ENCODE data around the gene CAMTA2. TPM values are rescaled to one million over a fixed set of nuclear protein-coding genes. Genes with fewer than 3 reads are reported as not detected.
"Not testable (repeated sequence)": the region's sequence is repeated elsewhere in the genome, so short reads cannot be mapped to it uniquely, and the experiment has no call there.

Gene CAMTA2
- polyA plus RNA-seq: 10 to 100 TPM in 2 of 3 donors, 1 to 10 TPM in 1; 2.5 to 22.9 (median 12.0) TPM

GRCh38 chr17:4986951-4987766, at the start of gene CAMTA2:
Gene CAMTA2, minus strand, starts transcription at chr17:4987675. Its CDS starts 1,453 bp downstream, at chr17:4986222.
- no peaks in the 10 kb centered on the region for H3K9me3 Mint-ChIP-seq
- H3K36me3 Mint-ChIP-seq: peaks cover 0 to 13% (median 0%) of the 10 kb centered on the region in 3 donors
- peaks cover 0 to 2% (median 0%) of the 10 kb centered on the region in 3 donors for H3K27me3 Mint-ChIP-seq (ENCODE audit: low read depth in 3 of 3)
- H3K4me3 Mint-ChIP-seq: peak within 1 kb of the TSS; percentile 91 to 95 (median 94)
- peak within 1 kb of the TSS; percentile 86 to 95 (median 94) for H3K27ac Mint-ChIP-seq
- H3K4me1 Mint-ChIP-seq: peaks cover 37% of the 10 kb centered on the region in 2 donors
- DNase-seq: peak; percentile 85 to 88 (median 86)

GRCh38 chr17:5035315-5035714, 47.8 kb upstream of the CAMTA2 start, which contains the start of gene SLC52A1:
Gene SLC52A1, minus strand, starts transcription at chr17:5035426. Its CDS starts 820 bp downstream, at chr17:5034606.
- peaks cover 5 to 7% (median 7%) of the 10 kb centered on the region in 3 donors for H3K27me3 Mint-ChIP-seq (ENCODE audit: low read depth in 3 of 3)
- H3K27ac Mint-ChIP-seq: no peak within 1 kb of the TSS
- no peaks in the 10 kb centered on the region for H3K36me3 Mint-ChIP-seq
- no peak within 1 kb of the TSS for H3K4me3 Mint-ChIP-seq
- no peaks in the 10 kb centered on the region for H3K9me3 Mint-ChIP-seq
- DNase-seq: no peak
- H3K4me1 Mint-ChIP-seq: peaks cover 11 to 14% of the 10 kb centered on the region in 2 donors

- Mint-ChIP-seq H3K36me3 (no peaks in the 10 kb centered on the region), H3K9me3 (no peaks in the 10 kb centered on the region), H3K27me3 (ENCODE audit: low read depth in 3 of 3) (peaks cover 5 to 7% (median 6%) of the 10 kb centered on the region in 3 donors), H3K27ac (no peak overlapping the region), H3K4me1 (peaks cover 11 to 14% of the 10 kb centered on the region in 2 donors), H3K4me3 (no peak overlapping the region)
- no peak for DNase-seq
These were observed 47.2 kb upstream of the CAMTA2 start for GRCh38 chr17:5034651-5035050.

GRCh38 chr17:5034063-5034462, 46.6 kb upstream of the CAMTA2 start:
- peaks cover 5 to 7% (median 5%) of the 10 kb centered on the region in 3 donors for H3K27me3 Mint-ChIP-seq (ENCODE audit: low read depth in 3 of 3)
- H3K4me3 Mint-ChIP-seq: no peak overlapping the region
- no peaks in the 10 kb centered on the region for H3K36me3 Mint-ChIP-seq
- no peak overlapping the region for H3K27ac Mint-ChIP-seq
- no peak for DNase-seq
- no peaks in the 10 kb centered on the region for H3K9me3 Mint-ChIP-seq
- peaks cover 11 to 14% of the 10 kb centered on the region in 2 donors for H3K4me1 Mint-ChIP-seq

GRCh38 chr17:5033352-5034015, 46.0 kb upstream of the CAMTA2 start:
- Mint-ChIP-seq H3K36me3 (no peaks in the 10 kb centered on the region), H3K4me3 (no peak overlapping the region)

GRCh38 chr17:5032865-5033264, 45.4 kb upstream of the CAMTA2 start:
- peaks cover 11 to 14% of the 10 kb centered on the region in 2 donors for H3K4me1 Mint-ChIP-seq
- H3K9me3 Mint-ChIP-seq: no peaks in the 10 kb centered on the region
- no peaks in the 10 kb centered on the region for H3K36me3 Mint-ChIP-seq
- H3K27me3 Mint-ChIP-seq (ENCODE audit: low read depth in 3 of 3): peaks cover 5 to 7% (median 5%) of the 10 kb centered on the region in 3 donors
- H3K27ac Mint-ChIP-seq: no peak overlapping the region
- DNase-seq: no peak
- no peak overlapping the region for H3K4me3 Mint-ChIP-seq

More at GRCh38 chr17:5033352-5034015, 46.0 kb upstream of the CAMTA2 start:
- Mint-ChIP-seq H3K4me1 (peaks cover 11 to 14% of the 10 kb centered on the region in 2 donors), H3K27me3 (ENCODE audit: low read depth in 3 of 3) (peaks cover 5 to 7% (median 5%) of the 10 kb centered on the region in 3 donors), H3K27ac (no peak overlapping the region), H3K9me3 (no peaks in the 10 kb centered on the region)
- DNase-seq: no peak

GRCh38 chr17:5031365-5032082, 44.0 kb upstream of the CAMTA2 start:
- Mint-ChIP-seq H3K27me3 (ENCODE audit: low read depth in 3 of 3) (peaks cover 5 to 7% (median 5%) of the 10 kb centered on the region in 3 donors), H3K9me3 (no peaks in the 10 kb centered on the region)
- DNase-seq: peak; percentile 75 to 82 (median 79)

GRCh38 chr17:5030168-5030567, 42.7 kb upstream of the CAMTA2 start:
- H3K4me1 Mint-ChIP-seq: peaks cover 11 to 14% of the 10 kb centered on the region in 2 donors
- not testable (repeated sequence) for DNase-seq; H3K4me3 Mint-ChIP-seq; H3K9me3 Mint-ChIP-seq; H3K36me3 Mint-ChIP-seq; H3K27me3 Mint-ChIP-seq (ENCODE audit: low read depth in 3 of 3)
- peak overlapping the region in 1 of 6 donors; percentile 63 for H3K27ac Mint-ChIP-seq

More at GRCh38 chr17:5031365-5032082, 44.0 kb upstream of the CAMTA2 start:
- no peaks in the 10 kb centered on the region for H3K36me3 Mint-ChIP-seq
- peak overlapping the region; percentile 68 to 88 (median 82) for H3K27ac Mint-ChIP-seq
- H3K4me1 Mint-ChIP-seq: peaks cover 11 to 14% of the 10 kb centered on the region in 2 donors
- H3K4me3 Mint-ChIP-seq: peak overlapping the region; percentile 82 to 85 (median 84)

- H3K9me3 Mint-ChIP-seq: no peaks in the 10 kb centered on the region
- peaks cover 11 to 14% of the 10 kb centered on the region in 2 donors for H3K4me1 Mint-ChIP-seq
- no peak overlapping the region for H3K27ac Mint-ChIP-seq
- H3K27me3 Mint-ChIP-seq (ENCODE audit: low read depth in 3 of 3): peaks cover 0 to 3% (median 2%) of the 10 kb centered on the region in 3 donors
- no peak for DNase-seq
- peaks cover 0 to 4% (median 3%) of the 10 kb centered on the region in 3 donors for H3K36me3 Mint-ChIP-seq
- no peak overlapping the region for H3K4me3 Mint-ChIP-seq
These were observed 40.4 kb upstream of the CAMTA2 start for GRCh38 chr17:5027916-5028315.

GRCh38 chr17:5027299-5027698, 39.8 kb upstream of the CAMTA2 start:
- Mint-ChIP-seq H3K4me3 (no peak overlapping the region), H3K4me1 (peaks cover 11 to 14% of the 10 kb centered on the region in 2 donors), H3K27me3 (ENCODE audit: low read depth in 3 of 3) (peaks cover 0 to 3% (median 2%) of the 10 kb centered on the region in 3 donors), H3K27ac (no peak overlapping the region), H3K9me3 (no peaks in the 10 kb centered on the region), H3K36me3 (peaks cover 0 to 8% (median 3%) of the 10 kb centered on the region in 3 donors)
- DNase-seq: no peak

- Mint-ChIP-seq H3K9me3 (no peaks in the 10 kb centered on the region), H3K27ac (peak overlapping the region in 1 of 6 donors; percentile 20), H3K4me1 (no peaks in the 10 kb centered on the region), H3K4me3 (no peak overlapping the region), H3K27me3 (ENCODE audit: low read depth in 3 of 3) (peaks cover 0 to 2% (median 0%) of the 10 kb centered on the region in 3 donors), H3K36me3 (peaks cover 5 to 29% (median 7%) of the 10 kb centered on the region in 3 donors)
- DNase-seq: no peak
These were observed 37.1 kb upstream of the CAMTA2 start for GRCh38 chr17:5024604-5025003.

GRCh38 chr17:5023588-5024147, 36.2 kb upstream of the CAMTA2 start:
- H3K4me1 Mint-ChIP-seq: no peaks in the 10 kb centered on the region
- H3K4me3 Mint-ChIP-seq: no peak overlapping the region
- no peak overlapping the region for H3K27ac Mint-ChIP-seq
- no peaks in the 10 kb centered on the region for H3K9me3 Mint-ChIP-seq
- H3K27me3 Mint-ChIP-seq (ENCODE audit: low read depth in 3 of 3): peaks cover 0 to 2% (median 0%) of the 10 kb centered on the region in 3 donors
- no peak for DNase-seq
- peaks cover 7 to 37% (median 9%) of the 10 kb centered on the region in 3 donors for H3K36me3 Mint-ChIP-seq

GRCh38 chr17:5022171-5022711, 34.8 kb upstream of the CAMTA2 start:
- Mint-ChIP-seq H3K36me3 (peaks cover 7 to 39% (median 10%) of the 10 kb centered on the region in 3 donors), H3K4me3 (no peak overlapping the region), H3K9me3 (no peaks in the 10 kb centered on the region), H3K4me1 (no peaks in the 10 kb centered on the region), H3K27me3 (ENCODE audit: low read depth in 3 of 3) (peaks cover 0 to 2% (median 0%) of the 10 kb centered on the region in 3 donors), H3K27ac (no peak overlapping the region)
- DNase-seq: no peak

All from immature natural killer cell (primary cell).